ENCODE measurements around the gene LCP2.

GRCh38 chr5:170347022-170347567, 49.5 kb upstream of the LCP2 start:
- TF ChIP-seq, protein P1, sequence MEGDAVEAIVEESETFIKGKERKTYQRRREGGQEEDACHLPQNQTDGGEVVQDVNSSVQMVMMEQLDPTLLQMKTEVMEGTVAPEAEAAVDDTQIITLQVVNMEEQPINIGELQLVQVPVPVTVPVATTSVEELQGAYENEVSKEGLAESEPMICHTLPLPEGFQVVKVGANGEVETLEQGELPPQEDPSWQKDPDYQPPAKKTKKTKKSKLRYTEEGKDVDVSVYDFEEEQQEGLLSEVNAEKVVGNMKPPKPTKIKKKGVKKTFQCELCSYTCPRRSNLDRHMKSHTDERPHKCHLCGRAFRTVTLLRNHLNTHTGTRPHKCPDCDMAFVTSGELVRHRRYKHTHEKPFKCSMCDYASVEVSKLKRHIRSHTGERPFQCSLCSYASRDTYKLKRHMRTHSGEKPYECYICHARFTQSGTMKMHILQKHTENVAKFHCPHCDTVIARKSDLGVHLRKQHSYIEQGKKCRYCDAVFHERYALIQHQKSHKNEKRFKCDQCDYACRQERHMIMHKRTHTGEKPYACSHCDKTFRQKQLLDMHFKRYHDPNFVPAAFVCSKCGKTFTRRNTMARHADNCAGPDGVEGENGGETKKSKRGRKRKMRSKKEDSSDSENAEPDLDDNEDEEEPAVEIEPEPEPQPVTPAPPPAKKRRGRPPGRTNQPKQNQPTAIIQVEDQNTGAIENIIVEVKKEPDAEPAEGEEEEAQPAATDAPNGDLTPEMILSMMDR (IDR thresholded peaks at IDR 0.05), result no peak
- no peak for TF ChIP-seq POLR2A (IDR thresholded peaks at IDR 0.05)

Data from lower leg skin (tissue), 3 donors.